ENCODE results near the gene PSMD13. TPM values are rescaled to one million over a fixed set of nuclear protein-coding genes. Genes with fewer than 3 reads are reported as not detected.
A peak's percentile ranks its signal among the peaks of the same experiment; 100 is the strongest.
"Not testable (repeated sequence)": the region's sequence is repeated elsewhere in the genome, so short reads cannot be mapped to it uniquely, and the experiment has no call there.

Gene PSMD13
- total and polyA plus RNA-seq, 2 of the 4 experiments (the other 2 are of a cell fraction): 177 to 217 TPM

GRCh38 chr11:191490-192478 is 45.0 kb upstream of the PSMD13 start:
- POLR2A ChIA-PET (ENCODE audit: unreplicated experiment); H2AFZ ChIP-seq (replicated peaks; ENCODE audit: low read length, poor library complexity); H3K9ac ChIP-seq (ENCODE audit: low read depth, low read length); dilution Hi-C loops (cut with HindIII; ENCODE audit: low sequenced_read_pairs, unreplicated experiment); CTCF ChIA-PET; H3K27me3 ChIP-seq (ENCODE audit: control insufficient read depth, insufficient read depth, low read length); H4K8ac ChIP-seq (ENCODE audit: low read depth in 2 of 2, low read length in 2 of 2); H2BK120ac ChIP-seq (ENCODE audit: low read depth, low read length); DNase-seq; H2BK20ac ChIP-seq (ENCODE audit: low read depth, low read length); H2BK15ac ChIP-seq (ENCODE audit: low read depth, low read length); H3K36me3 ChIP-seq (ENCODE audit: control insufficient read depth, insufficient read depth, low read length); H2AK9ac ChIP-seq (replicated peaks; ENCODE audit: low read depth, low read length, poor library complexity); BruUV-seq (replicated peaks); H4K91ac ChIP-seq (ENCODE audit: insufficient read depth, low read depth, low read length); H4K20me1 ChIP-seq (ENCODE audit: insufficient read depth, low read length); intact Hi-C loops (cut with micrococcal nuclease); H3K4me2 ChIP-seq (ENCODE audit: low read depth, low read length); H3K4me3 ChIP-seq (ENCODE audit: insufficient read depth, low read depth, low read length); H3K9me1 ChIP-seq (ENCODE audit: insufficient read depth, low read length); in situ Hi-C loops (cut with MboI; ENCODE audit: low sequenced_read_pairs); H3K56ac ChIP-seq (ENCODE audit: extremely low read depth, insufficient read depth, low read length); H2AK5ac ChIP-seq (ENCODE audit: low read depth, low read length); H3K14ac ChIP-seq (replicated peaks; ENCODE audit: low read depth, low read length); H4K5ac ChIP-seq (ENCODE audit: low read depth, low read length); H2BK5ac ChIP-seq (ENCODE audit: low read depth, low read length, poor library complexity, severe bottlenecking); H3K27ac ChIP-seq (ENCODE audit: insufficient read depth, low read length); H3K4ac ChIP-seq (ENCODE audit: low read depth, low read length); H3K18ac ChIP-seq (ENCODE audit: low read depth, low read length); H3K79me1 ChIP-seq (ENCODE audit: low read depth in 1 of 2, low read length in 2 of 2); H3K23ac ChIP-seq (ENCODE audit: low read depth, low read length); H3K9me3 ChIP-seq (ENCODE audit: control insufficient read depth, insufficient read depth, low read length); H3K4me1 ChIP-seq (ENCODE audit: control insufficient read depth, insufficient read depth, low read length): not testable (repeated sequence)
- ATAC-seq (ENCODE audit: low read depth): peak; percentile 75
- WGBS, 2 experiments (ENCODE audit: extremely low coverage in 2 of 2, insufficient read length in 1 of 2): no CpG with 5 or more reads among the region's 8 CpGs

- ATAC-seq (ENCODE audit: low read depth); H4K91ac ChIP-seq (ENCODE audit: insufficient read depth, low read depth, low read length); H3K14ac ChIP-seq (replicated peaks; ENCODE audit: low read depth, low read length); H3K27me3 ChIP-seq (ENCODE audit: control insufficient read depth, insufficient read depth, low read length); H2BK5ac ChIP-seq (ENCODE audit: low read depth, low read length, poor library complexity, severe bottlenecking); H2BK120ac ChIP-seq (ENCODE audit: low read depth, low read length); intact Hi-C loops (cut with micrococcal nuclease); H2AK5ac ChIP-seq (ENCODE audit: low read depth, low read length); CTCF ChIA-PET; H4K8ac ChIP-seq (ENCODE audit: low read depth in 2 of 2, low read length in 2 of 2); H2BK15ac ChIP-seq (ENCODE audit: low read depth, low read length); H3K23ac ChIP-seq (ENCODE audit: low read depth, low read length); in situ Hi-C loops (cut with MboI; ENCODE audit: low sequenced_read_pairs); H2BK20ac ChIP-seq (ENCODE audit: low read depth, low read length); H3K4me3 ChIP-seq (ENCODE audit: insufficient read depth, low read depth, low read length); H2AFZ ChIP-seq (replicated peaks; ENCODE audit: low read length, poor library complexity); H3K27ac ChIP-seq (ENCODE audit: insufficient read depth, low read length); H3K9me1 ChIP-seq (ENCODE audit: insufficient read depth, low read length); dilution Hi-C loops (cut with HindIII; ENCODE audit: low sequenced_read_pairs, unreplicated experiment); H3K9ac ChIP-seq (ENCODE audit: low read depth, low read length); H4K20me1 ChIP-seq (ENCODE audit: insufficient read depth, low read length); H4K5ac ChIP-seq (ENCODE audit: low read depth, low read length); H3K18ac ChIP-seq (ENCODE audit: low read depth, low read length); H2AK9ac ChIP-seq (replicated peaks; ENCODE audit: low read depth, low read length, poor library complexity); BruUV-seq (replicated peaks); H3K4me1 ChIP-seq (ENCODE audit: control insufficient read depth, insufficient read depth, low read length); H3K36me3 ChIP-seq (ENCODE audit: control insufficient read depth, insufficient read depth, low read length); H3K4me2 ChIP-seq (ENCODE audit: low read depth, low read length); H3K4ac ChIP-seq (ENCODE audit: low read depth, low read length); POLR2A ChIA-PET (ENCODE audit: unreplicated experiment); DNase-seq; H3K79me1 ChIP-seq (ENCODE audit: low read depth in 1 of 2, low read length in 2 of 2); H3K56ac ChIP-seq (ENCODE audit: extremely low read depth, insufficient read depth, low read length); H3K9me3 ChIP-seq (ENCODE audit: control insufficient read depth, insufficient read depth, low read length): not testable (repeated sequence)
- no CpG with 5 or more reads among the region's 11 CpGs for WGBS, 2 experiments (ENCODE audit: extremely low coverage in 2 of 2, insufficient read length in 1 of 2)
Measured at GRCh38 chr11:192674-193128, 44.1 kb upstream of the PSMD13 start, which contains the start of gene SCGB1C1. Gene SCGB1C1 (plus strand): TSS chr11:193078. CDS start chr11:193100, 22 bp downstream.
